Stimulated activated CD8-positive, alpha-beta memory T cell treated with anti-CD3 and anti-CD28 coated beads, Interleukin-15, amount 100 ng/mL, for 1 hour (primary cell): Measurements from ENCODE around the gene ANKRD9.
"Not testable (repeated sequence)": the region's sequence is repeated elsewhere in the genome, so short reads cannot be mapped to it uniquely, and the experiment has no call there.

Experiments used
- DNase-seq: peaks from one replicate; pipeline ENCODE4 v3.0.0-alpha.2; 2020; ENCODE audit warnings: low read depth

ANKRD9 gene

DNA sequence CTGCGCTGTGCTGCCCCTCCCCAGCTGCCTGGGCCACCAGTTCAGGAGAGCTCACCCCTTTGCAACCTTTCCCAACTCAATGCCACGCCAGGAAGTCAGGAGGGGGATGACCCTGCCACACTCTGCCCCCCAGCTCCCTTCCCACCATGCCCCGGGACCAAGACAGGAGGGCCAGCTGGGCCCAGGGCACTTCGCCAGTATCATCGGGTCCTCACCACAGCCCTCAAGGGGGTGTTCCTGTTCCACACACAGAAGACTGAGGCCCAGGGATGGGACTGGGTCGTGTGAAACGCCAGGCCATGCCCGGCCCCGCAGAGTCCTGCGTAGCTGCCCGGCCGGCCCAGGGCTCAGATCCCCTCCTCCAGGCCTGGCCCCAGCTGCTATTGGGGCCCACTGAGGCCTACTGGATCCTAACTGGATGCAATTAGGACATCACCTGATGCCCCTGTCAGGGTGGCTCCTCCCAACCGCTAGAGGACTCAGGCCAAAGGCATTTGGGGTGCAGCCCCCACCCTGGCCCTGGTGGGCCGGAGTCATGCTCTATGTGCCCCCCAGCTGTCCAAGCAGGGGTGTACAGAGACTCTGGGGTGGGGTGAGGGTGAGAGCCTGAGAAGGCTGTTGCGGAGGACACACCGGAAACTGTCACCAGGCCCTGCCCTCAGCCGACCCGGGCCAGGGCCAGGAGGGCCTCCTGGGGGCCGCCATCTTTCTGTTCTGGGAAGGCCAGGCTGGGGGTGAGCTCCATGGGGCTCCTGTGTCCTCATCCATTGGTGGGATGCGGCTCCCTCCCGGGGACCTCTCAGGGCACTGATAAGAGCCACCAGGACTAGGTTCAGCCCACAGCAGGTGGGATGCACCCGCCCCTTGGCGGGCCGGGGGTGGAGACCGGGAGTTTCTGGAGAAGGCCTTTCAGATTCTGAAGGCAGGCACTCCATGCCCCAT lies 29.3 kb upstream of the ANKRD9 start:
- DNase-seq = no peak

DNA sequence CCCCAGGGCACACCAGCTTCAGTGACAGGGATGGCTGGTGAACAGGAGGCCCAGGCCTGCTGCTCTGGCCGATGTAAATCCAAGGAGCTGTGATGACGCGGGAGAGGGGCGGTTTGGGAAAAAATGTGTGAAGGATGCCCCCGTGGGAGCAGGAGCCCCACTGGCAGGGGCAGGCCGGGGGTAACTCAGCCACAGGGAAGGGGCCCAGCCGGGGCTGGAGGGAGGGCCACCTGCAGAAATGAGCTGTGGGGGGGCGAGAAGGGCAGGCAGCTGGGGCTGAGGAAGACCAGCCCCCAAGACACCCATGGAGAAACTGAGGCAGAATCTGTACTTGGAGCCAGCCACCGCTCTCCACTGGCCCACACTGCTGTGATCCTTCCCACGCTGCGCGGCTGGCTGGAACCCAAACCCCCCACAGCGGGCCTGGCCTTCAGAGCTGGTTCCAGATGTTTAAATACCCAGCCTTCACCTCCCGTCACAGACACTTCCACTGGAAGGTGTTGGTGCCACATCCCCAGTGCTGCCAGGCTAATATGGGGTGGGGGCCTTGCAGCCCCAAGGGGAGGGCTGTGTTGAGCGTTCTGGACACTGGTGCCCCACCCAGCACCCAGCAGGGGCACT lies 28.5 kb upstream of the ANKRD9 start:
- DNase-seq = no peak

DNA sequence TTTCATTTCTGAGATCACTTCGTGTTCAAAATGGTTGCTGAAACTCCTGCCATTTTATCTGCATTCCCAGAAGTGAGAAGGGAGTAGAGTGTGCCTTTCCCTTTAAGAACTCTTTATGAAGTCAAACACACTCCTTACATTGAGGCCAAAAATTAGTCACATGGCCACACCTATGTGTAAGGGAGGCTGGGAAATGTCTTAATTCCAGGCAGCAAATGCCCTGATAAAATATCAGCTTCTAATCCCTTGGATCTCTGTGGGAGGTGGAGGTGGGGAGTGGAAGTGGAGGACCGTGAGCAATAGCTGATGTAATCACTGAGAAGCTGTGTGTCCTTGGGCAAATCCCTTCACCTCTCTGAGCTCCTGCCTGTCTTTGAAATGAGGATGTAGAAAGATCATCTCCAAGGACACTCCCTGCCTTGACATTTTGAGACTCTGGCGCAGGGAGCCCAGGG lies 22.7 kb upstream of the ANKRD9 start:
- no peak for DNase-seq

GRCh38 chr14:102530828-102531478 lies 21.4 kb upstream of the ANKRD9 start:
- DNase-seq = no peak

GRCh38 chr14:102528431-102529170 lies 19.0 kb upstream of the ANKRD9 start:
- no peak for DNase-seq

GRCh38 chr14:102525929-102526497 lies 16.4 kb upstream of the ANKRD9 start:
- no peak for DNase-seq

DNA sequence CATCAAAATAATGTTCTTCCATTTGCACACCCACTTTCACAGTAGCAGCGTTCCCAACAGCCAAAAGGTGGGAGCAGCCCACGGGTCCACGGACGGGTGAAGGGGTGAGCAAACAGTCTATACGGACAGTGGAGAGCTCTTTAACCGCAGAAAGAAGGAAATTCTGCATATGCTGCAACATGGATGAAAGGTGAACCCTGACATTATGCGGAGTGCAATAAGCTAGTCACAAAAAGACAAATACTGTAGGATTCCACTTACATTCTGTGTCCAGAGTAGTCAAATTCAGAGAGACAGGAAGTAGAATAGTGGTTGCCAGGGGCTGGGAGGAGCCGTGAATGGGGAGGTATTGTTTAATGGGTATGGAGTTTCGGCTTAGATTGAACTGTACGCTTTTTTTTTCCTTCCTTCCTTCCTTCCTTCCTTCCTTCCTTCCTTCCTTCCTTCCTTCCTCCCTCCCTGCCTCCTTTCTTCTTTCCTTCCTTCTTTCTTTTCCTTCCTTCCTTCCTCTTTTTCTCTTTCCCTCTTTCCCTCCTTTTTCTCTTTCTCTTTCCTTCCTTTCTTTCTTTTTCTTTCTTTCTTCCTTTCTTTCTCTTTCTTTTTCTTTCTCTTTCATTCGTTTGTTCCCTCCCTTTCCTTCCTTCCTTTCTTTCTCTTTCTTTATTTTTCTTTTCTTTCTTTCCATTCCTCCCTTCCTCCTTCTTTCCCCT lies 15.8 kb upstream of the ANKRD9 start:
- no peak for DNase-seq

GRCh38 chr14:102524451-102525218 lies 15.1 kb upstream of the ANKRD9 start:
- DNase-seq = peak; percentile 85

GRCh38 chr14:102523569-102524450 lies 14.2 kb upstream of the ANKRD9 start:
- DNase-seq = no peak

DNA sequence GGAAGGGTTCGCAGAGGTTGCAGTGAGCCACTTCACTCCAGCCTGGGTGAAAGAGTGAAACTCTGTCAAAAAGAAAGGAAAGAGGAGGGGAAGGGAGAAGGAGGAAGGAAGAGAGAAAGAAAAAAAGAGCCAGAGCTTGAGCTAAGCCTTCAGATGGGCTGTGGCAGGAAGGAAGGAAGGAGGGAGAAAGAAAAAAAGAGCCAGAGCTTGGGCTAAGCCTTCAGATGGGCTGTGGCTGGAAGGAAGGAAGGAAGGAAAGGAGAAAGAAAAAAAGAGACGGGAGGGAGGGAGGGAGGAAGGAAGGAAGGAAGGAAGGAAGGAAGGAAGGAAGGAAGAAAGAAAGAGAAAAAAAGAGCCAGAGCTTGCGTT lies 13.6 kb upstream of the ANKRD9 start:
- DNase-seq = no peak

DNA sequence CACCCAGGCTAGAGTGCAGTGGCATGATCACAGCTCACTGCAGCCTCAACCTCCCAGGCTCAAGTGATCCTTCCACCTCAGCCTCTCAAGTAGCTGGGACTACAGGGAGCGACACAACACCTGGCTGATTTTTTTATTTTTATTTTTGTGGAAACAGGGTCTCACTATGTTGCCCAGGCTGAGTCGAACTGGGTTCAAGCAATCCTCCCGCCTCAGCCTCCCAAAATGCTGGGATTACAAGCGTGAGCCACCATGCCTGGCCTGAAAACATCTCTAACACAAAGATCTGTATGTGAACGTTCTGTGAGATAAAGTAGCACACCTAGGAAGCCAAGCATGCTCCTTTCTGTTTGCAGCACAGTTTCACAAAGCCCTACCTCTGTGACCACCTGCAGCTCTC lies 10.1 kb upstream of the ANKRD9 start:
- DNase-seq = not testable (repeated sequence)

DNA sequence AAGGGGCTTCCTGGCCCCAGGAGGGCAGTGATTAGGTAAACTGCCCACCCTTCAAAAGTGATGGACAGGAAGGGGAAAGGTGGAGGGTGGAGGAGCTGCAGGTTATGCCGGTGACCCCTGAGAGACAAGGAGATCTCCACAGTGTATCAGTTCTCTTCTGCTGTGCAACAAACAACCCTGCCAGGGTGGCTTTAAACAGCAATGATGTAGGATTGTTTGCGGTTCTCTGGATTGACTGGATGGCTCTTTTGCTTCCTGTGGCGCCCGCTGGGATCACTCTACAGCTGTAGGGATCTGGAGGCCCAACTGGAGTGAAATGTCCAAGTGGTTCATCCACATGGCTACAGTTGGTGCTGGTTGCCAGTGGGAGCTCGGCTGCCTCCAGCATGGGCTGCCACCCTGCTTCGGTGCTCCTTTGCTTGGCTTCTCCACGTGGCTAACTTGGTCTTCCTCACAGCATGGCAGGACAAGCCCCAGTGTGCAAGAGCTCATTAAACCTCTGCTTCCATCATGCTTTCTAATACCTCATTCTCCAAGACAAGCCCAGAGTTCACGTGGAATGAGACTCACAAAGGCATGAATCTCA lies 8.6 kb upstream of the ANKRD9 start:
- no peak for DNase-seq

DNA sequence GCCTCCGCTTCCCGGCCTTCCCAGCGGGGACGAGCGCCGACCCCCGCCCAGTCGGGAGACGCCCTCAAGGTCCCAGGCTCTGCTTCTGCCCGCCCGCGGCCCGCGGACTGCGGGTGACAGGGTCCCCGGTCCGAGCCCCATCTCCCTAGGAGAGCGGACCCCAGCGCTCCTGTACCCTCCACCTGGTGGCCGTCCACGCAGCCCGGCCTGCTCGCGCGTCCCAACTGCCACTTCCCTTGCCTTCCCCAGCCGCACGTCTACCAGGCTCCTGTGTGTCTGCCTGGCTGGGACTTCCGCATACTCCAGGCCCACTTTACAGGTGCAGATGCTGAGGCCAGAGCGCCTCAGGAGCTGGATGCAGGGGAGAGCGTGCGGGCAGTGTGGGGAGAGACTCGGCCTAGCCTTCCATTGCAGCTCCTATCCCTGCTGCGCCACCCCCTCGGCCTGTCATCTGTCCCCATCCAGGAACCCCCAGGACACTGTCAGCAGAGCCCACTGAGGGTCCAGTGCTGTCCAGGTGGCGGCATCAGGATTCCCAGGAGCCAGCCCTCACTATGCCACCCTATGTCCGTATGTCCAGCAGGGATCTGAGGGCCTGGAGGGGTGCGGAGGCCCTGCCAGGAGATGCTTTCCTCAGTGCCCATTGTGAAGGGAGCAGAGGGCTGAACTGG lies 8.0 kb upstream of the ANKRD9 start:
- no peak for DNase-seq

GRCh38 chr14:102516531-102517391 lies 7.2 kb upstream of the ANKRD9 start:
- peak; percentile 35 for DNase-seq

DNA sequence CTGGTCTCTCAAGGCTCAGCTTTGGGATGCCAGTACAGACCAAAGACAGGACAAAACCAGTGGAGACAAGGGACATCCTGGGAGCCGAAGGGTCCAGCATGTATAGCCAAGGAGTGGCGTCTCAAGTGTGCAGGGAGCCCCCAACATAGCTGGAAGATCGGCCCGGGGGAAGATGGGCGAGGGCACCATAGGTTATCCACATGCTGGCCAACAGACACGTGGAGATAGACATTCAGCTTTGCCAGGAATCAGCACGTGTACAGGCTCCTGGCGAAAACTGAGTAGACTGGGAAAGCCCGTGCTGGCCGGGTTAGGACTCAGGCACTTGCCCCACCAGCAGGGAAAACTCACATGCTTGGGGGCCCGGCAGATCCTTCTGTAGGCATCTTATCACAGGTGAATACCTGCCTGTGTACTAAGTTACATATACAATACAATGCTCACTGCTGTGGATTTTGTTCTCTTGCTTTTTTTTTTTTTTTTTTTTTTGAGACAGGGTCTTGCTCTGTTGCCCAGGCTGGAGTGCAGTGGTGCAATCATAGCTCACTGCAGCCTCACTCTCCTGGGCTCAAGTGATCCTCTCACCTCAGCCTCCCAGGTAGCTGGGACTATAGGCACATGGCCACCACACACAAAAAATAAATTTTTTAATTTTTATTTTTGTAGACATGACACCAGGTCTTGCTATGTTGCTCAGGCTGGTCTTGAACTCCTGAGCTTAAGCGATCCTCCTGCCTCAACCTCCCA lies 5.6 kb upstream of the ANKRD9 start:
- DNase-seq = no peak

- DNase-seq = no peak
Measured at GRCh38 chr14:102513899-102514772, 4.6 kb upstream of the ANKRD9 start.
